SH-SY5Y (cell line): ENCODE results near the gene ICA1L.

Experiments used
- GATA2 ChIP-seq: IDR thresholded peaks from 2 replicates; pipeline ENCODE4 v1.6.1; 2011; ENCODE audit warnings: mild to moderate bottlenecking, low read depth, low read length
- GATA3 ChIP-seq: IDR thresholded peaks from 2 replicates; pipeline ENCODE4 v1.6.1; 2011; ENCODE audit warnings: low read depth, mild to moderate bottlenecking, low read length, moderate library complexity

DNA sequence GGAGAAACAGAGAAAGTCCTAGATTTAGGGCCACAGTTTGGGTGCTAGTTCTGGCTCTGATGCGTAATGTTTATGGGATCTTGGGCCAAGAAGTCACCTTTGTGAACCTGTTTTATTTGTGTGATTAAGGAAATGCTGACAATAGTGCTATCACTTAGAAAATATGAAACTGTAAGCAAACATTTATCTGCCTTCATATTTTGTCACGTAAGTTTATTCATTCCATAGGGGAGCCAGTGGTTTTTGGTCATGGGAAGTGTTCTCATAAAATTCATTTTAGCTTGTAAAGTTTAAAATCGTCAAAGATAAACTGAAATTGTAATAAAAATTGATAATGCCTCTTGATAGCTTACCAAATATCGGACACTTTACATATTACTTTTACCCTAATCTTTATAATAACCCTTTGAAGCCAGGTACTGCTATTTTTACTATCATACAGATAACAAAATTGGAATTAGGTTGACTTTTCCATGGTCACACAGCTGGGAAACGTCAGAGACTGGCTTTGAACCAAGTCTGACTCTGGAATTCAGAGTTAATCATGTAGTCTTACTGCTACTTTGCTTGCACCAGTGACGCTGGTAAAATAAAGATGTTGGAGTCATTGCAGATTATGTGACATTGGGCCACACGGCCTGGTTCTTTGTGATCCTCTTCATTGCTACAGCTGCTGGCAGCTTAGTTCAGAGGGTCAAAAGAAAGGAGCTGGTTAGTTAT, 99.7 kb downstream of the ICA1L start:
- TF ChIP-seq GATA2, result no peak
- TF ChIP-seq GATA3, result no peak
